ENCODE data around the gene IDH1.

Gene IDH1

DNA sequence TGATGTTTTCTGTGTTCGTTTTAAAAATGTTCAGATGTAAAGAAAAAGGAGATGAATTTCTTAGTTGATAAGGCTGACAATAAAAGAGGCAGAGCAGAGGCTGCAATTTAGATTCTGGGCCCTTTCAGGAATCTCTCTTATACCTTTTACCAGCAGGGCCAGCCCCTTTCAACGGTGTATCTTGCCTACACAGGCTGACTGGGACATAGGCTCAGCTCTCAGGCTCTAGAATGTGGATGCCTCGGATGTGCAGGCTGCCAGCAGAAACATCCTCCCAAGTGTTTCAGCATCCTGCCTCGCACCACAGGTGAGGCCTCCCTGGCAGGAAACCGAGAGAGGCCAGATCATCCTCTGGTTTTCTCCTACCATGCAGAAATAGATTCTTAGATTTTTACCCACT is 68.4 kb downstream of the IDH1 start:
- Mint-ChIP-seq H3K4me1 (peaks cover 40% of the 10 kb centered on the region), H3K27me3 (ENCODE audit: low read depth, poor library complexity) (peaks cover 12% of the 10 kb centered on the region)

More for the DNA sequence above, 68.4 kb downstream of the IDH1 start:
- H3K36me3 Mint-ChIP-seq (ENCODE audit: low read depth) = no peaks in the 10 kb centered on the region
- H3K9me3 Mint-ChIP-seq = no peaks in the 10 kb centered on the region
- DNase-seq = no peak
- TF ChIP-seq, protein P1, sequence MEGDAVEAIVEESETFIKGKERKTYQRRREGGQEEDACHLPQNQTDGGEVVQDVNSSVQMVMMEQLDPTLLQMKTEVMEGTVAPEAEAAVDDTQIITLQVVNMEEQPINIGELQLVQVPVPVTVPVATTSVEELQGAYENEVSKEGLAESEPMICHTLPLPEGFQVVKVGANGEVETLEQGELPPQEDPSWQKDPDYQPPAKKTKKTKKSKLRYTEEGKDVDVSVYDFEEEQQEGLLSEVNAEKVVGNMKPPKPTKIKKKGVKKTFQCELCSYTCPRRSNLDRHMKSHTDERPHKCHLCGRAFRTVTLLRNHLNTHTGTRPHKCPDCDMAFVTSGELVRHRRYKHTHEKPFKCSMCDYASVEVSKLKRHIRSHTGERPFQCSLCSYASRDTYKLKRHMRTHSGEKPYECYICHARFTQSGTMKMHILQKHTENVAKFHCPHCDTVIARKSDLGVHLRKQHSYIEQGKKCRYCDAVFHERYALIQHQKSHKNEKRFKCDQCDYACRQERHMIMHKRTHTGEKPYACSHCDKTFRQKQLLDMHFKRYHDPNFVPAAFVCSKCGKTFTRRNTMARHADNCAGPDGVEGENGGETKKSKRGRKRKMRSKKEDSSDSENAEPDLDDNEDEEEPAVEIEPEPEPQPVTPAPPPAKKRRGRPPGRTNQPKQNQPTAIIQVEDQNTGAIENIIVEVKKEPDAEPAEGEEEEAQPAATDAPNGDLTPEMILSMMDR (IDR thresholded peaks at IDR 0.05) = no peak
- H3K27ac Mint-ChIP-seq = no peak overlapping the region
- H3K4me3 Mint-ChIP-seq = no peak overlapping the region

Data from nephron progenitor cell (in vitro differentiated cells).